ENCODE results near the gene BCAP31. TPM values are rescaled to one million over a fixed set of nuclear protein-coding genes. Genes with fewer than 3 reads are reported as not detected.

The BCAP31 gene
- total RNA-seq, 2 donors from 2014 or later = 192 to 206 TPM

GRCh38 chrX:153709726-153710674, 14.2 kb downstream of the BCAP31 start:
- no peak for DNase-seq
- peaks cover 71% of the 10 kb centered on the region for H3K9me3 Mint-ChIP-seq
- no peaks in the 10 kb centered on the region for H3K27me3 Mint-ChIP-seq (ENCODE audit: insufficient read depth)
- Histone ChIP-seq H3K9me3 (ENCODE audit: control insufficient read depth, low read length) (no peaks in the 10 kb centered on the region), H3K27me3 (ENCODE audit: control insufficient read depth, insufficient read depth, low read length, poor library complexity, severe bottlenecking) (no peaks in the 10 kb centered on the region), H3K4me3 (ENCODE audit: low read length) (no peak overlapping the region), H3K36me3 (ENCODE audit: control insufficient read depth, insufficient read depth, low read length) (peaks cover 21% of the 10 kb centered on the region), H3K4me1 (ENCODE audit: control insufficient read depth, insufficient read depth, low read length) (no peaks in the 10 kb centered on the region), H3K27ac (ENCODE audit: low read depth, low read length) (no peak overlapping the region), H3K9ac (ENCODE audit: extremely low read depth, low read length, poor library complexity, severe bottlenecking) (no peak overlapping the region)
- H3K4me1 Mint-ChIP-seq = no peaks in the 10 kb centered on the region
- peaks cover 35% of the 10 kb centered on the region for H3K36me3 Mint-ChIP-seq (ENCODE audit: low read depth)
- H3K27ac Mint-ChIP-seq = peak overlapping the region; percentile 59
- TF ChIP-seq, protein P1, sequence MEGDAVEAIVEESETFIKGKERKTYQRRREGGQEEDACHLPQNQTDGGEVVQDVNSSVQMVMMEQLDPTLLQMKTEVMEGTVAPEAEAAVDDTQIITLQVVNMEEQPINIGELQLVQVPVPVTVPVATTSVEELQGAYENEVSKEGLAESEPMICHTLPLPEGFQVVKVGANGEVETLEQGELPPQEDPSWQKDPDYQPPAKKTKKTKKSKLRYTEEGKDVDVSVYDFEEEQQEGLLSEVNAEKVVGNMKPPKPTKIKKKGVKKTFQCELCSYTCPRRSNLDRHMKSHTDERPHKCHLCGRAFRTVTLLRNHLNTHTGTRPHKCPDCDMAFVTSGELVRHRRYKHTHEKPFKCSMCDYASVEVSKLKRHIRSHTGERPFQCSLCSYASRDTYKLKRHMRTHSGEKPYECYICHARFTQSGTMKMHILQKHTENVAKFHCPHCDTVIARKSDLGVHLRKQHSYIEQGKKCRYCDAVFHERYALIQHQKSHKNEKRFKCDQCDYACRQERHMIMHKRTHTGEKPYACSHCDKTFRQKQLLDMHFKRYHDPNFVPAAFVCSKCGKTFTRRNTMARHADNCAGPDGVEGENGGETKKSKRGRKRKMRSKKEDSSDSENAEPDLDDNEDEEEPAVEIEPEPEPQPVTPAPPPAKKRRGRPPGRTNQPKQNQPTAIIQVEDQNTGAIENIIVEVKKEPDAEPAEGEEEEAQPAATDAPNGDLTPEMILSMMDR (conservative IDR thresholded peaks at IDR 0.05) = no peak
- no peak overlapping the region for H3K4me3 Mint-ChIP-seq
- 82 to 94% methylated on average over 5 to 27 of the region's 27 CpGs for WGBS, 2 experiments (ENCODE audit: insufficient coverage in 1 of 2, insufficient read length in 1 of 2)

DNA sequence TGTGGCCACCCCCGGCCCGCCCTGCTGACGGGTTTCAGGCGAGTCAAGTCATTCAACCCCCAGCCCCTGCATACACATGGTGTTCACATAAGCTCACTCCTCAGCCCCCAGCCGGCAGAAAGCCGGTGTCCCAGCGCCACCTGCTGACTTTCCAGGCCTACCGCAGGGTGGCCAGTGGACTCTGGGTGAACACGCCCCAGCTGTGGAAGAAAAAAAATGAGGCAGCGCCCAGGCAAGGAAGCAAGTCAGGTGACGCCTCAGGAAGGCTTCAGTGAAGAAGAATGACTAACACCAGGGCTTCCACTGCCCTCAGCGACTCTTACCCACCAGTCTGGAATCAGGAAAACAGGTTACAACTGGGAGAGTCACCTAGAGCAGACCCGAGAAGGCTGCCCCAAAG, 15.8 kb downstream of the BCAP31 start:
- Histone ChIP-seq H3K9me3 (ENCODE audit: control insufficient read depth, low read length) (no peaks in the 10 kb centered on the region), H3K4me3 (ENCODE audit: low read length) (no peak overlapping the region), H3K27me3 (ENCODE audit: control insufficient read depth, insufficient read depth, low read length, poor library complexity, severe bottlenecking) (no peaks in the 10 kb centered on the region), H3K36me3 (ENCODE audit: control insufficient read depth, insufficient read depth, low read length) (peaks cover 11% of the 10 kb centered on the region), H3K4me1 (ENCODE audit: control insufficient read depth, insufficient read depth, low read length) (no peaks in the 10 kb centered on the region), H3K27ac (ENCODE audit: low read depth, low read length) (no peak overlapping the region), H3K9ac (ENCODE audit: extremely low read depth, low read length, poor library complexity, severe bottlenecking) (no peak overlapping the region)
- no peak overlapping the region for H3K27ac Mint-ChIP-seq
- no peaks in the 10 kb centered on the region for H3K4me1 Mint-ChIP-seq
- H3K27me3 Mint-ChIP-seq (ENCODE audit: insufficient read depth) = no peaks in the 10 kb centered on the region
- H3K9me3 Mint-ChIP-seq = peaks cover 73% of the 10 kb centered on the region
- peaks cover 32% of the 10 kb centered on the region for H3K36me3 Mint-ChIP-seq (ENCODE audit: low read depth)
- 17 to 55% methylated on average over 1 to 12 of the region's 13 CpGs for WGBS, 2 experiments (ENCODE audit: insufficient coverage in 1 of 2, insufficient read length in 1 of 2)
- DNase-seq = peak; percentile 83
- no peak overlapping the region for H3K4me3 Mint-ChIP-seq
- TF ChIP-seq, protein P1 (conservative IDR thresholded peaks at IDR 0.05) = peak; percentile 72

GRCh38 chrX:153707406-153707805, 16.8 kb downstream of the BCAP31 start:
- Histone ChIP-seq H3K36me3 (ENCODE audit: control insufficient read depth, insufficient read depth, low read length) (peaks cover 7% of the 10 kb centered on the region), H3K4me1 (ENCODE audit: control insufficient read depth, insufficient read depth, low read length) (no peaks in the 10 kb centered on the region), H3K9ac (ENCODE audit: extremely low read depth, low read length, poor library complexity, severe bottlenecking) (no peak overlapping the region), H3K9me3 (ENCODE audit: control insufficient read depth, low read length) (no peaks in the 10 kb centered on the region), H3K27me3 (ENCODE audit: control insufficient read depth, insufficient read depth, low read length, poor library complexity, severe bottlenecking) (no peaks in the 10 kb centered on the region), H3K27ac (ENCODE audit: low read depth, low read length) (no peak overlapping the region), H3K4me3 (ENCODE audit: low read length) (no peak overlapping the region)
- Mint-ChIP-seq H3K9me3 (peaks cover 72% of the 10 kb centered on the region), H3K27me3 (ENCODE audit: insufficient read depth) (no peaks in the 10 kb centered on the region), H3K4me1 (no peaks in the 10 kb centered on the region), H3K27ac (no peak overlapping the region), H3K36me3 (ENCODE audit: low read depth) (peaks cover 30% of the 10 kb centered on the region), H3K4me3 (no peak overlapping the region)
- TF ChIP-seq, protein P1 (conservative IDR thresholded peaks at IDR 0.05) = no peak
- WGBS, 2 experiments (ENCODE audit: insufficient coverage in 1 of 2, insufficient read length in 1 of 2) = 97 to 100% methylated on average over 2 to 6 of the region's 6 CpGs
- no peak for DNase-seq
